HG03025 (cell line): ENCODE measurements around the gene OR6X1.

Source experiments
- ATAC-seq: cut with Tn5 transposase; IDR thresholded peaks from one replicate; pipeline ENCODE4 v1.9.1; 2021; ENCODE audit warnings: mild to moderate bottlenecking, moderate library complexity; ENCODE audit not compliant: unreplicated experiment, low FRiP score

The OR6X1 gene

DNA sequence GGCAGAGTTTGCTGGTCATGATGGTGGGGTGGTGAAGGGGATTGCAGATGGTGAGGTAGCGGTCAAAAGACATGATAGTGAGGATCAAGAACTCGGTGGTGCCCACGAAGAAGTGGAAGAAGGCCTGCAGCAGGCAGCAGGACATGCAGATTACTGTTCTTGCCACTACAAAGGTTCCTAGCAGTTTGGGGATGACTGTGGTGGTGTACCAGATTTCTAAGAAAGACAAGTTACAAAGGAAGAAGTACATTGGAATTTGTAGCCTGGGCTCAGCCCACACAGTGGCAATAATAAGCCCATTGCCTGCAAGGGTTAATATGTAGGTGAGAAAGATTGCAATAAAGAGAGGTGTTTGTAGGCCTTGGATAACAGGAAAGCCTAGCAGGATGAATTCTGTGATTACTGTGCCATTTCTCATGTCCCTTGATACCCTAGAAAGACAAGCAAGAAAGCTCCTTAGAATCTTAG, at the start of gene OR6X1:
TSS of gene OR6X1 (minus strand) at position 418 of the 468 bp plus-strand sequence. CDS start at position 418, 0 bp downstream.
- ATAC-seq = no peak

- ATAC-seq = no peak
Measured at GRCh38 chr11:123801765-123802164, 47.4 kb upstream of the OR6X1 start.

DNA sequence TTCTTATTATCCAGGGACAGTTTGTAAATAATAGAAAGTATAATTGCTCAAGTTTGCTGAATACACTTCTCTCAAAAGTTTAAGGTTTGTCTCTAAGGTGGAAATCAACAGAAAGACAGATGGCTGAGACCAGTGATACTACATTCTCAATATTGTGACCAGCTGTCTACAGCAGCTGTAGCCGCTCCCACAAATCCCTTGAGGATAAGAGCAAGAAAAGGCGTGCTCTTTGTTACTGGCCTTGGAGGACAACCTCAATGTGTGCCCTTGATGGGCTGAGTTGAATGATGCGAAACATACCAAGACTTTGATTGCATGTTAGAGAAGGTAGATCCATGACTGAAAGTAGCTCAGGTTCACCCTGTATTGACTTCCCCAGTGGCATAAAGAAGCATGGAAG, 45.7 kb upstream of the OR6X1 start:
- no peak for ATAC-seq

DNA sequence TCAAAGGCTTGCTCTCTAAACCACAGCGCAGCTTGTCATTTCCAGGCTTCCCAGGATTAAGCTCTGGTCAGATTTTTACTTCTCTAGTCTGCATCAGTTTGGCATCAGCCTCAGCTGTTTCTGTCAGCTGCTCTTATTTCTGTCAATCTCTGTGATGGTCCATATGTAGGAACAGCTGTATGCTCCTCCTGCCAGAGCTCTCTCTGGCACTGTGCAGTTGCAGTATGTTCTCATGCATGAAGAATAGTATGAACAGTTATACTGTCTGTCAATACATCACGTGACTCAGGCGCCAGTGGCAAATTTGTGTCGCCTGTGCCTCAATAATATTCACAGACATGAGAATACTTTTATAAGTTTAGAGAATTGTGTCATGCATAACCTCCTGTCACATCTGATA, 45.1 kb upstream of the OR6X1 start:
- no peak for ATAC-seq

GRCh38 chr11:123798513-123799252, 44.4 kb upstream of the OR6X1 start:
- ATAC-seq = no peak

DNA sequence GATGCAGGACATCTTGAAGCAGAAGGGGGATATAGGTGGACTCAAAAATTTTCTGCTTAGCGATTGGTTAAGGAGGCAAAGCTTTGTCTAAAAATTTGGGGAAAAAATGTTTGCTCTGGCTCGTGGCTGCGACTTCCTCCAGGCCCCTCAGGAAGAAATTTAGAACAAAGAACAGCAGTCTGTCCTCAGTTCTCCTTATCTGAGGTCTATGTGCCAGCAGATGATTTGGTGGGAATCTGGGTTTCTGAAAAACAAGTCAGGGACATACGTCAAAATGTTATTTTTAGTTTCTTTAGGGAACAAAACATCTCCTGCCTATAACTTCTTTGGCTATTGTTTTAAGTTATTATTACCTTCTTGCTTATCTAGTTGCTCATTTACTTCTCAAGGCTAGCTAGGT, 43.8 kb upstream of the OR6X1 start:
- no peak for ATAC-seq

DNA sequence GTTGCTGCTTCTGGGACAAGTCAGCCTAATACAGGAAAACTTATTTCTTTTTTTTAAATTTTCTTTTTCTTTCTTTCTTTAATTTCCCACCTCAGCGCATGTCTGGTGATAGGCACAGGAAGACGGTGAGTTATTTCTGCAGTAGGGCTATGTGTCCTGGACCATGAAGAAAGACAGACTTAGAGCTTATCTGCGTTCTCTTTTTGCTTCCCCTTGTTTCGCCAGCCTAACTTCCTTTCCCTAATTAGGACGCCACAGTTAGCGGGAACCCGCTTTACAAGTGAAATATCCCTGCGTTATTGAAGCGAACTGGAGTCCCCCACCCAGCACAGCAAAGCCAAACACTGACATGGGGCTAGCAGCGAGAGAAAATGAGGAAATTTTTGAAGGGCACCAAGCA, 43.2 kb upstream of the OR6X1 start:
- ATAC-seq = no peak

DNA sequence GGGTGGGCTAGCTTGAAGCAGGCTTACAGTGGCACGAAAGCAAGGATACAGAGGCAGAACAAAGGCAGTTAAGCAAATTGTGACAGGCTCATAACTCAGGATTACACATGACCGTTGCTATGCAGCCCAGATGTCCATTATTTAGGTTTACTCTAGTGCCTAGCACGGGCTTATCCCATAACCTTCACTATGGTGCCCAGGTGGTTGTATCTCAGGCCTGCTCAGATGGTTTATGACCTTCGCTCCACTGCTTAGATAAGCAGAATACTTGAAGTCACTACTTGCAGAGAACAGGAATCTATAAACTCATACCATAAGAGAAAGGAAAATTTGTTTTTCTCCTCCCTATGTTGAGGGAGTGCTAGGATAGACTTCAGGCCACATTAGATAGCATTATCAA, 42.8 kb upstream of the OR6X1 start:
- no peak for ATAC-seq

- no peak for ATAC-seq
Measured at GRCh38 chr11:123796226-123796625, 41.9 kb upstream of the OR6X1 start.

DNA sequence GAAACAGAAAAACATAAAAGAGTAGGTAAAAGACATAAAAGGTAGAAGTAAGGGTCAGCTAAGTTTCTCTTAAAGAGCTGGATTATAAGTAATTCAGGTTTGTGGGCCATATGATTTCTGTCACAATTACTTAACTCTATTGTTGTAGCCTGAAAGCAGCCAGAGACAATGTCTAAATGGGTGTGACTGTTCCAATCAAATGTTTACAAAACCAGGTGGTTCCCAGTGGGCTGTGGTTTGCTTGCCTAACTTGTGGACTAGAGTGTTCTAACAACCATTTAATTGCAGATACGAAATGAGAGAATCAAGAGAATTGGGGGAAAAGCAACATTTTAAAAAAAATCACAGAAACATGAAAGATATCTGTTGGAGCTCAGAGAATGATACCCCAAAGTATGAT, 29.2 kb upstream of the OR6X1 start:
- no peak for ATAC-seq

GRCh38 chr11:123778511-123778910, 24.2 kb upstream of the OR6X1 start:
- no peak for ATAC-seq

- ATAC-seq = peak; percentile 18
Measured at GRCh38 chr11:123775715-123776549, 21.6 kb upstream of the OR6X1 start.

DNA sequence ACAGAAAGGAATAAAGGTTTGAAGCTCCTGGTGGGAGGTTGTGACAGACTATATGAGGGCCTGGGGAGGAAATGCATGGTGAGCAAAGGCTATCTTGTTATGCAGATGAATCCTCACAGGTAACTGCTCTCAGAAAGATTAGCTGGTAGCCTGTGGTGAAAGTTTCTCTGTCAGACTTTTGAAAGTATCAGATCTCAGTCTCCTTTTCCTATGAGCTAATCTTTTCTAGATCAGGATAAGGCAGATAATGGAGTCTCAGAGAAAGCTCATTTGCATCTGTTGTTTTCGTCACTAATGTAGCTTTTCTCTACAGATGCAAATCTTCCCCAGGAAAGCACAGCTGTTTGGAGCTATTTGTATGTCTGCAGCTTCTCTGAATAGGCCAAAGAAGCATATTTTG, 21.0 kb upstream of the OR6X1 start:
- peak; percentile 78 for ATAC-seq

DNA sequence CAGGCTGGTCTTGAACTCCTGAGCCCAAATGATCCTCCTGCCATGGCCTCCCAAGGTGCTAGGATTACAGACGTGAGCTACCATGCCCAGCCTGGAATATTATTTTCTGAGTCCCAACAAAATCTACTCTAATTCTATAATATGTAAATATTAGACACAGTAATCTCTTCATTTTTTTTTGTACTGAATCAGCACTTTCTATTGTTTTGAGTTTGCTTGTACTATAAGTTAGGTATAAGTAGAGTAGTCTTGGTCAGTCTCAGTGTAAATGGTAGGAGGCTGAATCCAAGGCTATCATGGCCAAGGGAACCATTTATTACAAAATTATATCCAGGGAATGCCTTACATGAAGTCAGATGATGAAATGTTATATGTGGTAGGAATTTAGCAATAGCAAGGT, 19.6 kb upstream of the OR6X1 start:
- no peak for ATAC-seq

GRCh38 chr11:123773026-123773425, 18.7 kb upstream of the OR6X1 start:
- no peak for ATAC-seq

DNA sequence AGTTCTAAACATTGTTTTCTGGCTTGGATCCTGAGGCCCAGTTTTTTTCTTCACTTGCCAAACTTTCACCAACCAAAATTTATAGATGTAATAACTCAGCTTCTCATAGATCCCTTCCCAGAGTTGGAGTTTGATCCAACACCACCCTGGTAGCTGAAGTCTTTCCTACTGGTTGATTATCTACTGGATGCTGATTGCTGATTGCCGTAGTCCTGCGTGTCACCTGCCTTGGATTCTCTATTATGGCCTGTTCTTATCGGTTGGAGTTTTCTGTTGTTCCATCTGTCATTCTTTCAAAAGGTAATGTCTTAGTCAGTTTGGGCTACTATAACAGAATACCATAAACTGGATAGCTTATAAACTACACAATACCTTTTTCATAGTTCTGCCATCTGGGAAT, 17.3 kb upstream of the OR6X1 start:
- ATAC-seq = no peak

- ATAC-seq = no peak
Measured at GRCh38 chr11:123770712-123771111, 16.4 kb upstream of the OR6X1 start.

DNA sequence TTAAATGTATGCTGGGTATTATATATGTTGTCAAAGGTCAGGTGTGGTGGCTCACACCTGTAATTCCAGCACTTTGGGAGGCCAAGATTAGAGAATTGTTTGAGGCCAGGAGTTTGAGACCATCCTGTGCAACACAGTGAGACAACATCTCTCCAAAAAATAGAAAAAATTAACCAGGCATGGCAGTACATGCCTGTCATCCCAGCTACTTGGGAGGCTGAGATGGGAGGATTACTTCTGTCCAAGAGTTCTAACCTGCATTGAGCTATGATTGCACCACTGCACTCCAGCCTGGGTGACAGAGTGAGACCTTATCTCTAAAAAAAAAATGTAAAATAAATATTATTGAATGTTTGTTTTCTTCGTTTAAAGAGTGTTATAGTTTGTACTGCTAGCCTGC, 11.3 kb upstream of the OR6X1 start:
- no peak for ATAC-seq

DNA sequence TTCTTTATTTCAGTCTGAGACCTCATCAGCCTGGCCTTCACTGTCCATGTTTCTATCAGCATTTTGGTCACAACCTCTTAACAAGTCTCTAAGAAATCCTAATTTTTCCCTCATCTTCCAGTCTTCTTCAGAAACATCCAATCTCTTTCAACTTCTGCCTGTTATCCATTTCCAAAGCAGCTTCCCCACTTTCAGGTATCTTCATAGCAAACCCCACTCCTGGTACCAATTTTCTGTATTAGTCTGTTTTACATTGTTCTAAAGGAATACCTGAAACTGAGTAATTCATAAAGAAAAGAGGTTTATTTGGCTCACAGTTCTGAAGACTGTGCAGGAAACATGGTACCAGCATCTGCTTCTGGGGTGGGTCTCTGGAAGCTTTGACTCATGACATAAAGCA, 8.1 kb upstream of the OR6X1 start:
- ATAC-seq = no peak

DNA sequence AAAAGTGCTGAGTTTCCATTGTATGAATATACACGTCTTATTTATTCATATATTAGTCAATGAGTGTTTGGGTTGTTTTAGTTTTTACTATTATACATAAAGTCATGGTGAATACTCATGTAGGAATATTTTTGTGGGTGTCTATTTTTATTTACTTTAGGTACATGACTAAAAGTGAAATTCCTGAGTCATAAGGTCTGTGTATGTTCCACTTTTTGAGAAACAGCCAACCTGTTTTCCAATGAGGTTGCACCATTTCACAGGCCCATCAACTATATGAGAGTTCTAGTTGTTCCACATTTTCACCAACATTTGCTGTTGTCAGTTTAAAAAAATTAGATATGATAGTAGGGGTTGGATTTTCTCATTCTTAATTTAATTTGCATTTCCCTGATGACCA, 6.6 kb upstream of the OR6X1 start:
- peak; percentile 74 for ATAC-seq

- no peak for ATAC-seq
Measured at GRCh38 chr11:123757976-123758375, 3.7 kb upstream of the OR6X1 start.

GRCh38 chr11:123755813-123756212, 1.5 kb upstream of the OR6X1 start:
- no peak for ATAC-seq
